GM23338 (cell line): ENCODE data around the gene SCAPER. TPM values are rescaled to one million over a fixed set of nuclear protein-coding genes. Genes with fewer than 3 reads are reported as not detected.

Experiments used
- ATAC-seq: fragments of 200-7000 bp; cut with Tn5 transposase; 3 replicates; pipeline ENCODE4 v1.9.1; 2020
- DNase-seq: peaks from one replicate; pipeline ENCODE4 v3.0.0-alpha.2; 2015; ENCODE audit warnings: low spot score
- H2AFZ ChIP-seq: fragments of 200-600 bp; sonication (generic); 2 replicates; pipeline ENCODE4 v1.8.0; 2016; ENCODE audit warnings: antibody characterized with exemption, mild to moderate bottlenecking, moderate library complexity
- H3F3A ChIP-seq: fragments of 200-600 bp; sonication (generic); replicated peaks from 2 replicates; pipeline ENCODE4 v1.8.0; 2017; ENCODE audit warnings: antibody characterized with exemption, mixed run types, low read depth
- H3K27ac ChIP-seq: fragments of 200-600 bp; sonication (generic); 2 replicates; pipeline ENCODE4 v1.6.1; 2016; ENCODE audit warnings: low read depth
- H3K27me3 ChIP-seq: fragments of 200-600 bp; sonication (generic); 2 replicates; pipeline ENCODE4 v1.8.0; 2016; ENCODE audit warnings: mild to moderate bottlenecking, mixed run types, moderate library complexity; ENCODE audit not compliant: insufficient read depth
- H3K36me3 ChIP-seq: fragments of 200-600 bp; sonication (generic); 2 replicates; pipeline ENCODE4 v1.8.0; 2016; ENCODE audit warnings: mild to moderate bottlenecking; ENCODE audit not compliant: insufficient read depth
- H3K4me1 ChIP-seq: fragments of 200-600 bp; sonication (generic); 2 replicates; pipeline ENCODE4 v1.8.0; 2016; ENCODE audit warnings: mild to moderate bottlenecking, moderate library complexity; ENCODE audit not compliant: insufficient read depth
- H3K4me2 ChIP-seq: fragments of 200-600 bp; sonication (generic); 2 replicates; pipeline ENCODE4 v1.7.1; 2017; ENCODE audit warnings: mixed run types
- H3K4me3 ChIP-seq: fragments of 200-600 bp; sonication (generic); 2 replicates; pipeline ENCODE4 v1.6.1; 2016; ENCODE audit warnings: mixed run types
- H3K79me2 ChIP-seq: fragments of 200-600 bp; sonication (generic); replicated peaks from 2 replicates; pipeline ENCODE4 v1.8.0; 2017; ENCODE audit warnings: mild to moderate bottlenecking; ENCODE audit not compliant: insufficient read depth
- H3K9me2 ChIP-seq: fragments of 200-600 bp; sonication (generic); 2 replicates; pipeline ENCODE4 v1.8.0; 2017; ENCODE audit not compliant: insufficient read depth
- H4K20me1 ChIP-seq: fragments of 200-600 bp; sonication (generic); replicated peaks from 2 replicates; pipeline ENCODE4 v1.8.0; 2017; ENCODE audit warnings: mild to moderate bottlenecking; ENCODE audit not compliant: insufficient read depth
- H3K27ac Mint-ChIP-seq: 2 replicates; pipeline ENCODE4 v1.8.0; 2020; ENCODE audit warnings: inconsistent platforms, mild to moderate bottlenecking, moderate library complexity, mixed read lengths
- H3K27me3 Mint-ChIP-seq: 3 replicates; pipeline ENCODE4 v1.8.0; 2022; ENCODE audit warnings: low read depth, mild to moderate bottlenecking, moderate library complexity, mixed read lengths, inconsistent platforms; ENCODE audit not compliant: insufficient read depth, poor library complexity
- H3K36me3 Mint-ChIP-seq: 3 replicates; pipeline ENCODE4 v1.8.0; 2021; ENCODE audit warnings: low read depth, mild to moderate bottlenecking, inconsistent platforms, moderate library complexity, mixed read lengths
- H3K4me1 Mint-ChIP-seq: 3 replicates; pipeline ENCODE4 v1.8.0; 2020; ENCODE audit warnings: mild to moderate bottlenecking, inconsistent platforms, mixed read lengths
- H3K4me3 Mint-ChIP-seq: 3 replicates; pipeline ENCODE4 v1.8.0; 2021; ENCODE audit warnings: moderate library complexity, mild to moderate bottlenecking, inconsistent platforms, mixed read lengths
- H3K9me3 Mint-ChIP-seq: 3 replicates; pipeline ENCODE4 v1.8.0; 2020; ENCODE audit warnings: moderate library complexity, mild to moderate bottlenecking, inconsistent platforms, mixed read lengths
- CREB1 ChIP-seq: fragments of 250-450 bp; sonication (Bioruptor Pico); IDR thresholded peaks from 2 replicates; pipeline ENCODE4 v1.5.0; 2020; ENCODE audit warnings: low read depth, mild to moderate bottlenecking, moderate library complexity
- CTCF ChIP-seq, 2 experiments: fragments of 200-600 bp in 1 of 2; sonication (generic) in 1 of 2; conservative IDR thresholded peaks; 2 replicates each; pipeline versions ENCODE4 v1.5.1 to v1.6.1; 2016 to 2017; ENCODE audit warnings: antibody characterized with exemption in 2 of 2, low read depth in 2 of 2, mild to moderate bottlenecking in 2 of 2, moderate library complexity in 1 of 2
- ETS1 ChIP-seq: IDR thresholded peaks from 2 replicates; pipeline ENCODE4 v1.6.1; 2016; ENCODE audit warnings: antibody characterized with exemption
- EZH2 ChIP-seq: fragments of 200-600 bp; sonication (generic); IDR thresholded peaks from one replicate; pipeline ENCODE4 v1.8.0; 2017; ENCODE audit warnings: antibody characterized with exemption, mild to moderate bottlenecking, low read depth; ENCODE audit not compliant: unreplicated experiment
- EZH2phosphoT487 ChIP-seq: fragments of 200-600 bp; sonication (generic); IDR thresholded peaks from one replicate; pipeline ENCODE4 v1.8.1; 2018; ENCODE audit warnings: antibody characterized with exemption; ENCODE audit not compliant: unreplicated experiment
- NANOG ChIP-seq: IDR thresholded peaks from 2 replicates; pipeline ENCODE4 v1.6.1; 2016; ENCODE audit warnings: antibody characterized with exemption, borderline replicate concordance
- POLR2AphosphoS5 ChIP-seq: IDR thresholded peaks from 2 replicates; pipeline ENCODE4 v1.6.1; 2016; ENCODE audit warnings: antibody characterized with exemption, low read depth
- REST ChIP-seq: IDR thresholded peaks from one replicate; pipeline ENCODE4 v1.6.1; 2018; ENCODE audit warnings: antibody characterized with exemption; ENCODE audit not compliant: unreplicated experiment
- ZNF114 ChIP-seq: fragments of 250-450 bp; sonication (Bioruptor Pico); IDR thresholded peaks from 2 replicates; pipeline ENCODE4 v1.5.0; 2020; ENCODE audit warnings: mild to moderate bottlenecking, moderate library complexity
- ZNF331 ChIP-seq: fragments of 250-450 bp; sonication (Bioruptor Pico); IDR thresholded peaks from 2 replicates; pipeline ENCODE4 v1.5.0; 2020; ENCODE audit warnings: low read depth, mild to moderate bottlenecking, moderate library complexity
- ZNF462 ChIP-seq: fragments of 250-450 bp; sonication (Bioruptor Pico); IDR thresholded peaks from 2 replicates; pipeline ENCODE4 v1.5.0; 2020; ENCODE audit warnings: mild to moderate bottlenecking, moderate library complexity
- polyA plus RNA-seq: library from polyadenylated mRNA; unstranded; fragments of >200 nt; fragmentation: Nextera tagmentation; extraction: Ambion mirVana; gene quantifications from 2 replicates; pipeline ENCODE4 v1.2.1, GENCODE V29; 2016
- total RNA-seq: library from RNA; depleted of rRNA; stranded (reverse); fragments of >200 nt; shearing (Covaris generic); gene quantifications from 2 replicates; pipeline ENCODE4 v1.2.3, GENCODE V29; 2014

SCAPER gene
- total and polyA plus RNA-seq, 2 experiments from 2014 or later, result 9.1 to 17.6 TPM

GRCh38 chr15:76644646-76645045 lies 260.5 kb downstream of the SCAPER start:
- no peaks in the 10 kb centered on the region for H3K36me3 Mint-ChIP-seq

More at GRCh38 chr15:76644646-76645045, 260.5 kb downstream of the SCAPER start:
- Histone ChIP-seq H3F3A (no peaks in the 10 kb centered on the region), H2AFZ (no peak overlapping the region), H3K27ac (no peak overlapping the region), H3K36me3 (no peaks in the 10 kb centered on the region), H3K27me3 (no peaks in the 10 kb centered on the region), H3K79me2 (no peaks in the 10 kb centered on the region), H3K4me3 (no peak overlapping the region), H3K4me1 (no peaks in the 10 kb centered on the region), H4K20me1 (no peaks in the 10 kb centered on the region), H3K9me2 (no peaks in the 10 kb centered on the region), H3K4me2 (no peak overlapping the region)
- no peak for ATAC-seq
- Mint-ChIP-seq H3K9me3 (no peaks in the 10 kb centered on the region), H3K27ac (no peak overlapping the region), H3K4me3 (no peak overlapping the region), H3K4me1 (peaks cover 11% of the 10 kb centered on the region), H3K27me3 (peaks cover 6% of the 10 kb centered on the region)
- no peak for DNase-seq
- TF ChIP-seq ETS1 (no peak), POLR2AphosphoS5 (no peak), CTCF (conservative IDR thresholded peaks at IDR 0.05; ENCODE audit: low read depth in 2 of 2) (no peak), REST (no peak), EZH2phosphoT487 (no peak), ZNF114 (CRISPR knock-in tag) (no peak), NANOG (no peak), CREB1 (CRISPR knock-in tag) (no peak), EZH2 (no peak), ZNF462 (CRISPR knock-in tag) (no peak), ZNF331 (CRISPR knock-in tag) (no peak)
